ENCODE measurements around the gene PDGFRA.
"Not testable (repeated sequence)": the region's sequence is repeated elsewhere in the genome, so short reads cannot be mapped to it uniquely, and the experiment has no call there.

The PDGFRA gene

GRCh38 chr4:54228056-54228527 lies 1.0 kb upstream of the PDGFRA start:
- peak; percentile 65 for DNase-seq

GRCh38 chr4:54228546-54228945 lies 547 bp upstream of the PDGFRA start:
- no peak for DNase-seq

- DNase-seq, result no peak
Observed at GRCh38 chr4:54229631-54230483, 764 bp downstream of the PDGFRA start.

- DNase-seq, result no peak
Observed at GRCh38 chr4:54230484-54231418, 1.7 kb downstream of the PDGFRA start.

- no peak for DNase-seq
Observed at GRCh38 chr4:54231419-54231767, 2.3 kb downstream of the PDGFRA start.

GRCh38 chr4:54231768-54232688 lies 2.9 kb downstream of the PDGFRA start:
- no peak for DNase-seq

- DNase-seq, result peak; percentile 93
Observed at GRCh38 chr4:54233277-54233696, 4.2 kb downstream of the PDGFRA start.

- peak; percentile 89 for DNase-seq
Observed at GRCh38 chr4:54233697-54234496, 4.8 kb downstream of the PDGFRA start.

GRCh38 chr4:54234497-54235205 lies 5.6 kb downstream of the PDGFRA start:
- DNase-seq, result no peak

- DNase-seq, result not testable (repeated sequence)
Observed at GRCh38 chr4:54236316-54236715, 7.2 kb downstream of the PDGFRA start.

GRCh38 chr4:54237770-54238169 lies 8.7 kb downstream of the PDGFRA start:
- DNase-seq, result no peak

GRCh38 chr4:54238389-54238788 lies 9.3 kb downstream of the PDGFRA start:
- DNase-seq, result no peak

GRCh38 chr4:54241268-54241823 lies 12.3 kb downstream of the PDGFRA start:
- not testable (repeated sequence) for DNase-seq

- not testable (repeated sequence) for DNase-seq
Observed at GRCh38 chr4:54243541-54243940, 14.4 kb downstream of the PDGFRA start.

GRCh38 chr4:54252312-54252711 lies 23.2 kb downstream of the PDGFRA start:
- not testable (repeated sequence) for DNase-seq

- DNase-seq, result no peak
Observed at GRCh38 chr4:54254116-54254914, 25.2 kb downstream of the PDGFRA start.

- DNase-seq, result no peak
Observed at GRCh38 chr4:54254915-54255246, 25.8 kb downstream of the PDGFRA start.

GRCh38 chr4:54255881-54256280 lies 26.8 kb downstream of the PDGFRA start:
- no peak for DNase-seq

All from hematopoietic multipotent progenitor cell treated with erythropoietin and hydrocortisone succinate and interleukin-3 and kit ligand, for 4 days (in vitro differentiated cells).